Esophagus squamous epithelium (tissue), 4 donors: Measurements from ENCODE around the gene VASH1.

Experiments used
- CTCF ChIP-seq, 6 experiments: fragments of 450-650 bp in 4 of 6; fragments of 200-600 bp in 2 of 6; sonication (generic) in 2 of 6; IDR thresholded peaks; one replicate each; pipeline ENCODE4 v1.5.1; 2016 to 2019; ENCODE audit warnings: antibody characterized with exemption in 6 of 6, mild to moderate bottlenecking in 4 of 6, moderate library complexity in 4 of 6
- POLR2A ChIP-seq, 4 donors: fragments of 450-650 bp; IDR thresholded peaks; one replicate each; pipeline ENCODE4 v1.6.1; 2017; ENCODE audit warnings: antibody characterized with exemption in 4 of 4, mild to moderate bottlenecking in 4 of 4, moderate library complexity in 3 of 4

DNA sequence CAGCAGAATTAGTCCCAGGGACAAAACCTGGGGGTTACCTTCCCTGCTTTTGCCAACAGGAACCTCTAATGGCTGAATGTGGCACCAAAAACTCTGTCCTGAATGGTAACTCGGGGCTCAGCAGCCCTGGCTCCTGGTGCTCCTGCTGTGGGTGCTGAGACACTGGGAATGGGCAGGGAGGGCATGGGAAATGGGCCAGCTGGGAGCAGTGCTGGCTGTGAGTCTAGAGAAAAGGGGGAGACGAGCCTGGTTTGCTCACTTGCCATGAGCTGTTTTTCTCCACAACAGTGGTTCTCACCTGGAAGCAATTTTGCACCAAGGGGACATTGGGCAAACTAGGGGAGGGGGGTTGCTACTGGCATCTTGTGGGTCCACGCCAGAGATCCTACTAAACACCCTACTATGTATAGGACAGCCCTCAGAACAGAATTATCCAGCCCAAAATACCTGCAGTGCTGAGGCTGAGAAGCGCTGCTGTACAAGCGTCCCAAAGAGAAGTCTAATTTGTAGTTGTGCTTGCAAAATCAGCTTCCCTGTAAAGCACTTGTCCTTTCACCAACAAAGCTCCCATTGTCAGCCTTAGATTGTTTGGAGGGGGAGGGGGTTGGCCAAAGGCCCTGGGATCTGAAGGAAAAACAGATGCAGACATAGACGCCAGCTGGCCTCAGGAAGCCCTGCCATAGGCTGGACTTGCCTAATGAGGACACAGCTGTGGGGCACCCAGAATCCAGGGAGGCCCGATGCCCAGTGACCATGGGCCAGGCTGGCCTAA is 68.6 kb downstream of the VASH1 start:
- no peak for TF ChIP-seq POLR2A (IDR thresholded peaks at IDR 0.05)
- TF ChIP-seq CTCF (IDR thresholded peaks at IDR 0.05), result no peak
